HG03045 (cell line): ENCODE data around the gene REEP2.

ENCODE experiments used
- ATAC-seq: cut with Tn5 transposase; IDR thresholded peaks from one replicate; pipeline ENCODE4 v1.9.1; 2021; ENCODE audit warnings: mild to moderate bottlenecking, moderate library complexity; ENCODE audit not compliant: unreplicated experiment

The REEP2 gene

GRCh38 chr5:138448481-138449398 is 9.9 kb downstream of the REEP2 start:
- no peak for ATAC-seq

GRCh38 chr5:138449501-138450239 is 10.8 kb downstream of the REEP2 start:
- peak; percentile 64 for ATAC-seq

DNA sequence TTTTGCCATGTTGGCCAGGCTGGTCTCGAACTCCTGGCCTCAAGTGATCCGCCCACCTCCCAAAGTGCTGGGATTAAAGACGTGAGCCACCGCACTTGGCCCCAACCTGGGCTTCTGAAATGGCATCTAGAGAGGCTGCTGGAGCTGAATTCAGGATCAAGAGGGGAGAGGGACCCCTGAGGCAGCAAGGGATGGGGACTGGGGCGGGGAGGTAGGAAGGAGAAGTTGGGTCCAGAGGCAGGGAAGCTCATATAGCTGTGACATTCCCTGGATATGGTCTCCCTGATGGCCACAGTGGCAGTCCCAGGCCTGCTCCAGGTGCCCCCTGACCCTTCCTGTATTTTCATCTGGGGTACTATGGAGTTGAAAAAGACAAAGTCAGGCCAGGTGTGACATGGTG is 12.1 kb downstream of the REEP2 start:
- no peak for ATAC-seq

DNA sequence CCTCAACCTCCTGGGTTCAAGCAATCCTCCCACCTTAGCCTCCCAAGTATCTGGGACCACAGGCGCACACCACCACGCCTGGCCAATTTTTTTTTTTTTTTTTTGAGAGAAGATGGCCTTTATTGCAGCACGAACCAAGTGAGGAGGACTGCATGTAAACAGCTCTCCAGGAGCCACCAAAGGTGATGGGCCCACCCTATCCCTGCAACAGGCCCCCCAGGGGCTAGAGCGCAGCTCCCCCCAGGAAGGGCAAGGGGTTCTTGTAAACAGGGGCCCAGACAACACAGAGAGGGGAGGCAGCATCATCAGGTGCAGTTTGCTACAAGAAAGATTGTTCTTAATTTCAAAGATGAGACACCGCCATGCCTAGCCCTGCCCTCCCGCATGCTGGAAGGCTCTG is 13.9 kb downstream of the REEP2 start:
- ATAC-seq, result no peak

- ATAC-seq, result no peak
Measured at GRCh38 chr5:138453590-138453989, 14.7 kb downstream of the REEP2 start.

DNA sequence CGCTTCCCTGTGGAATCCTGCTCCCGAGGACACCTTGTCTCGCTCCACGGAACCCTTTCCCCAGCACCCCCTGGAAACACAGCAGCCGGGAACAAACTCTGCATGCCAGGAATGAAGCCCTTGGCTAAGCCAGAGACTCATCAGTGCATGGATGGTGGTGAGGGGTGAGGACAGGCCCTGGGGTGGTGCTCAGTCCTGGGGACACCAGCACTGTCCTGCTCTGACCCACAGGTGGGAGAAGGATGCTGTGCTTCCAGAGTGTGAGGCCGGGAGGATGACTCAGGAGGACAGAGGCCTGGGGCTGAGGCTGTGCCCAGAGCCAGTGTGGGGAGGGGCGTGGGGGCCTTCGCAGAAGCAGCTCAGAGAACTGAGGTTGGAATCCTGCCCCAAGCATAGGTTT is 15.3 kb downstream of the REEP2 start:
- no peak for ATAC-seq

- no peak for ATAC-seq
Measured at GRCh38 chr5:138455232-138455930, 16.5 kb downstream of the REEP2 start.

GRCh38 chr5:138457531-138458275 is 18.8 kb downstream of the REEP2 start:
- ATAC-seq, result no peak

DNA sequence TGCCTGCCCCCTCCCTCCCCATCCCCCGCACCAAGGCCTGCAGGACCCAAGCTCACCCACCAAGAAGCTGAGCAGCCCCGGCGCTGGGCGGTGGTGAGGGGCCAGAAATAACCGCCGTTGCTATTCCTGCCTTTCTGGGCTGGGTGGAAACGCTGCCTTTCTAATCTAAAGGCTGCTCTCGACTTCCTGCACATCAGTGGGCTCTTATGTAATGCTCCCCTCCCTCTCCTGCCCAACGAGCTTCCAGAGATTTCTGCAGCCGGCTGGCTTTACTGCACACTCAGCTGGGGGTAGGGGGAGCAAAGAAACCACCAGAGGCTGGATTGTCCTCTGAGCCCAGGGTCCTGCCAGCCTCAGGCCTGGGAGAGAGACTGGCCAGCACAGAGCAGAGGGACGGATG is 19.5 kb downstream of the REEP2 start:
- no peak for ATAC-seq

GRCh38 chr5:138458856-138459255 is 20.0 kb downstream of the REEP2 start:
- ATAC-seq, result no peak

- no peak for ATAC-seq
Measured at GRCh38 chr5:138459311-138459933, 20.6 kb downstream of the REEP2 start.

- ATAC-seq, result no peak
Measured at GRCh38 chr5:138460032-138460693, 21.3 kb downstream of the REEP2 start.

GRCh38 chr5:138461343-138462125 is 22.7 kb downstream of the REEP2 start:
- ATAC-seq, result no peak

DNA sequence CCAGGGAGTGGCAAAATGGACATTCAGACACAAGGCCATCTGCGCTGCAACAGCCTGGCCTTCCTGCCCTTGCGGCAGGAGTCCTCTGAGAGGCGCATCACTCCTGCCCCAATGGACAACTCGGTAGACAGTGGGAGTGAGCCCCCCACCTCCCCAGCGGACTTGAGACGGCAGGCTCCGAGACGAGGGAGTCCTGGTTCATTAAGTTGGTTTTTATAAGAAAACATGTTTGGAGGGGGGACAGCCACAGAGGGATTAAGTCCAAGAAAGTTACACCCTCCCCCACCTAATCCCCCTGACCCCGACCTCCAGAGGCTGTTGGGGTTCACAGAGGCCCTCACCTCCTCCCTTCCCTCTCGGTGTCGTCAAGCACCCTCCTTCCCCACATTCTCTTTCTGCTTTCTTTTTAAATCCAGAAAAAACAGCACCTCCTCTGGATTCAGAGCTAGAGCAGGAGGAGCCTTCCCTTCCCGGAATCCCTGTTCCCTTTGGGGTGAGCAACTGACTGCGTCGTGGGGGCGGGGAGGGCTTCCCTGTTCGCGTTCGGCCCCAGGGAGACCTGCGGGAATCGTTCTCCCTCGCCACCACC is 24.7 kb downstream of the REEP2 start:
- no peak for ATAC-seq

DNA sequence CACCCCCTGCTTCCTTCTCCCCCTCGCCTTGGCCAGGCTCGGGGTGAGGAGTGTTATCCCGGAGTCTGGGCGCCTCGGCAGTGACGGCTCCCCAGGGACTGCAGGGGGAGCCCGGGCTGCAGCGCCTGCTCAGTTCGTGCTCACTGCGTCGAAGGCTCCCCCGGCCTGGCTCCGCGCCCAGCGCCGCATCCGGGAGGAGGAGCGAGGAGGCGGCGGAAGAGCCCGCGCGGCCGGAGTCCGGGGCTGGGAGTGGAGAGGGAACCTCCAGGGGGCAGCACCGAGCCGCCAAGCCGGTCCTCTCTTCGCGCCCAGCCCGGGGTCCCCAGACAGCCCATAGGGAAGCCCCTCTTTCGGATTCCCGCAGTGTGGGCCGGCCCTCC is 25.1 kb downstream of the REEP2 start:
- ATAC-seq, result peak; percentile 43

GRCh38 chr5:138464388-138465260 is 25.8 kb downstream of the REEP2 start:
- ATAC-seq, result peak; percentile 72

DNA sequence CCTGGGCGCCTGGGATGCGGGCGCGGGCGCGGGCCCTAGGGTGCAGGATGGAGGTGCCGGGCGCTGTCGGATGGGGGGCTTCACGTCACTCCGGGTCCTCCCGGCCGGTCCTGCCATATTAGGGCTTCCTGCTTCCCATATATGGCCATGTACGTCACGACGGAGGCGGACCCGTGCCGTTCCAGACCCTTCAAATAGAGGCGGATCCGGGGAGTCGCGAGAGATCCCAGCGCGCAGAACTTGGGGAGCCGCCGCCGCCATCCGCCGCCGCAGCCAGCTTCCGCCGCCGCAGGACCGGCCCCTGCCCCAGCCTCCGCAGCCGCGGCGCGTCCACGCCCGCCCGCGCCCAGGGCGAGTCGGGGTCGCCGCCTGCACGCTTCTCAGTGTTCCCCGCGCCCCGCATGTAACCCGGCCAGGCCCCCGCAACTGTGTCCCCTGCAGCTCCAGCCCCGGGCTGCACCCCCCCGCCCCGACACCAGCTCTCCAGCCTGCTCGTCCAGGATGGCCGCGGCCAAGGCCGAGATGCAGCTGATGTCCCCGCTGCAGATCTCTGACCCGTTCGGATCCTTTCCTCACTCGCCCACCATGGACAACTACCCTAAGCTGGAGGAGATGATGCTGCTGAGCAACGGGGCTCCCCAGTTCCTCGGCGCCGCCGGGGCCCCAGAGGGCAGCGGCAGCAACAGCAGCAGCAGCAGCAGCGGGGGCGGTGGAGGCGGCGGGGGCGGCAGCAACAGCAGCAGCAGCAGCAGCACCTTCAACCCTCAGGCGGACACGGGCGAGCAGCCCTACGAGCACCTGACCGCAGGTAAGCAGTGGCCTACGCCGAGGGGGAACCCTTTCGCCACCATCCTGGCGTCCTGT is 26.6 kb downstream of the REEP2 start, which contains the start of gene EGR1:
Gene EGR1, plus strand, starts transcription at position 219 of the 864 bp plus-strand sequence. Its CDS starts 283 bp downstream, at position 502.
- peak; percentile 57 for ATAC-seq
